CD8-positive, alpha-beta memory T cell (primary cell): ENCODE results near the gene KRTAP5-5. TPM values are rescaled to one million over a fixed set of nuclear protein-coding genes. Genes with fewer than 3 reads are reported as not detected.

ENCODE experiments used
- polyA plus RNA-seq: library from polyadenylated mRNA; unstranded; fragments of 300-500 nt; fragmentation: Illumina TruSeq; gene quantifications from one replicate; pipeline ENCODE4 v1.2.3, GENCODE V29; 2021
- total RNA-seq, 2 experiments: library from RNA; stranded (reverse); gene quantifications; one replicate each; pipeline ENCODE4 v1.2.3, GENCODE V29; 2021

KRTAP5-5 gene
- total and polyA plus RNA-seq, 3 experiments from 2014 or later: not detected

Other genes starting within 250 kb of the KRTAP5-5 start
- under 1 TPM; 0.35 to 0.59 TPM for gene BRSK2, start 239.8 kb upstream of the KRTAP5-5 start, total RNA-seq
- 0.23 TPM for gene BRSK2, start 239.8 kb upstream of the KRTAP5-5 start, polyA plus RNA-seq
- gene MOB2, start 143.0 kb upstream of the KRTAP5-5 start, total RNA-seq: 10 to 100 TPM; 26.6 to 28.7 TPM
- 67.4 TPM for gene MOB2, start 143.0 kb upstream of the KRTAP5-5 start, polyA plus RNA-seq
- gene DUSP8, start 57.5 kb upstream of the KRTAP5-5 start, total RNA-seq: 1 to 10 TPM; 2.3 to 4.0 TPM
- gene DUSP8, start 57.5 kb upstream of the KRTAP5-5 start, polyA plus RNA-seq: 0.75 TPM
- not detected for gene KRTAP5-1, start 44.5 kb upstream of the KRTAP5-5 start, total RNA-seq
- not detected for gene KRTAP5-1, start 44.5 kb upstream of the KRTAP5-5 start, polyA plus RNA-seq
- not detected for gene KRTAP5-2, start 31.5 kb upstream of the KRTAP5-5 start, total RNA-seq
- gene KRTAP5-2, start 31.5 kb upstream of the KRTAP5-5 start, polyA plus RNA-seq: 0.46 TPM
- not detected for gene KRTAP5-3, start 21.3 kb upstream of the KRTAP5-5 start, total RNA-seq
- not detected for gene KRTAP5-3, start 21.3 kb upstream of the KRTAP5-5 start, polyA plus RNA-seq
- not detected for gene KRTAP5-4, start 7.6 kb upstream of the KRTAP5-5 start, total RNA-seq
- not detected for gene KRTAP5-4, start 7.6 kb upstream of the KRTAP5-5 start, polyA plus RNA-seq
- gene KRTAP5-6, start 67.4 kb downstream of the KRTAP5-5 start, total RNA-seq: not detected
- gene KRTAP5-6, start 67.4 kb downstream of the KRTAP5-5 start, polyA plus RNA-seq: not detected
- gene IFITM10, start 120.8 kb downstream of the KRTAP5-5 start, total RNA-seq: under 1 TPM; 0.39 to 0.95 TPM
- 0.10 TPM for gene IFITM10, start 120.8 kb downstream of the KRTAP5-5 start, polyA plus RNA-seq
- gene CTSD, start 134.2 kb downstream of the KRTAP5-5 start, total RNA-seq: 100 to 1,000 TPM; 110 to 116 TPM
- 206 TPM for gene CTSD, start 134.2 kb downstream of the KRTAP5-5 start, polyA plus RNA-seq
- gene SYT8, start 205.2 kb downstream of the KRTAP5-5 start, total RNA-seq: not detected
- gene SYT8, start 205.2 kb downstream of the KRTAP5-5 start, polyA plus RNA-seq: not detected
- gene TNNI2, start 209.2 kb downstream of the KRTAP5-5 start, total RNA-seq: under 1 TPM in 1 of 2 experiments, not detected in 1; 0.33 TPM
- gene TNNI2, start 209.2 kb downstream of the KRTAP5-5 start, polyA plus RNA-seq: not detected
- 100 to 1,000 TPM; 226 to 230 TPM for gene LSP1, start 223.3 kb downstream of the KRTAP5-5 start, total RNA-seq
- gene LSP1, start 223.3 kb downstream of the KRTAP5-5 start, polyA plus RNA-seq: 496 TPM